ENCODE measurements around the gene SLC25A47. TPM values are rescaled to one million over a fixed set of nuclear protein-coding genes. Genes with fewer than 3 reads are reported as not detected.
"Not testable (repeated sequence)": the region's sequence is repeated elsewhere in the genome, so short reads cannot be mapped to it uniquely, and the experiment has no call there.

SLC25A47 gene
- polyA plus RNA-seq, 1 donor, result 0.37 TPM

GRCh38 chr14:100296729-100297128, 26.4 kb upstream of the SLC25A47 start:
- not testable (repeated sequence) for H3K9me3 ChIP-seq (ENCODE audit: control insufficient read depth, low read depth, low read length); H3K4me1 ChIP-seq (ENCODE audit: control insufficient read depth, insufficient read depth, low read length); H3K36me3 ChIP-seq (ENCODE audit: control insufficient read depth, insufficient read depth, low read length); H3K27me3 ChIP-seq (ENCODE audit: control insufficient read depth, insufficient read depth, low read length); H3K4me3 ChIP-seq (ENCODE audit: low read length); DNase-seq; H3K27ac ChIP-seq (ENCODE audit: low read length)
- 92% methylated on average over 2 of the region's 11 CpGs for WGBS (ENCODE audit: insufficient coverage, low lambda C conversion rate)

GRCh38 chr14:100297320-100298300, 25.5 kb upstream of the SLC25A47 start:
- DNase-seq, result peak in 1 of 2 donors; percentile 37
- peaks cover 2% of the 10 kb centered on the region for H3K9me3 ChIP-seq (ENCODE audit: control insufficient read depth, low read depth, low read length)
- no peak overlapping the region for H3K4me3 ChIP-seq (ENCODE audit: low read length)
- peaks cover 3% of the 10 kb centered on the region for H3K36me3 ChIP-seq (ENCODE audit: control insufficient read depth, insufficient read depth, low read length)
- H3K4me1 ChIP-seq (ENCODE audit: control insufficient read depth, insufficient read depth, low read length), result no peaks in the 10 kb centered on the region
- no peak overlapping the region for H3K27ac ChIP-seq (ENCODE audit: low read length)
- WGBS (ENCODE audit: insufficient coverage, low lambda C conversion rate), result no CpG with 5 or more reads among the region's 30 CpGs
- H3K27me3 ChIP-seq (ENCODE audit: control insufficient read depth, insufficient read depth, low read length), result no peaks in the 10 kb centered on the region

DNA sequence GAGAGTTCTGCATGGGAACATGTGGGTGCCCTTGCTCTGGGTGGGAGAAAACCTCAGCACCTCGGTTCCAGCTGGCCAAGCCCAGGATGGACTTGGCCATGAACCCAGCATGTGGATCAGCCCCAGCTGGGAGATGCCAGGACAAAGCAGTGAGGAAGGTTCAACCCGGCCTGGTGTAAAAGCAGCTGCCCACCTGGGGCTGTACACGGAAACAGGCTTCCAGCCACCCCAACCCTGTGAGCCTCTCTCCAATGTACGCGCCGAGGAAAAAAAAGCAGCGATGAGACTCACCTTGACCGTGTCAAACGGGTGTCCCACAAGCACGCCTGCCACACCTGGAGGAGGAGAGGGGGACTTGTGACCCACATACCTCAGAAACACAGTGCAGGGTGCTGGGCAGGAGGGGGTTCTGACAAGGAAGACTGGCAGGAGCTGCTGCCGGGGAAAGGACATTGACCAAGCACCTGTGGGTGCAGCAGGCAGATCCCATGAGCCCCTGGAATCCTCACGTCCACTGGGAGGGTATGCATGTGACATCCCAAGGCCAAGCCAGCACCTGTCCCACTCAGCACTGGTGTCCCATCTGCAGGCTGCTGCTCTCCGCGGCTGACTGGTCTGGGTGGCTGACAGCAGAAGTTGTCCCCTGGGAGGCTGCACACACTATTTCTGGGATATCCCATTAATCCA, 24.4 kb upstream of the SLC25A47 start:
- Histone ChIP-seq H3K4me1 (ENCODE audit: control insufficient read depth, insufficient read depth, low read length) (no peaks in the 10 kb centered on the region), H3K4me3 (ENCODE audit: low read length) (no peak overlapping the region), H3K27ac (ENCODE audit: low read length) (no peak overlapping the region), H3K36me3 (ENCODE audit: control insufficient read depth, insufficient read depth, low read length) (peaks cover 3% of the 10 kb centered on the region), H3K9me3 (ENCODE audit: control insufficient read depth, low read depth, low read length) (no peaks in the 10 kb centered on the region), H3K27me3 (ENCODE audit: control insufficient read depth, insufficient read depth, low read length) (no peaks in the 10 kb centered on the region)
- no CpG with 5 or more reads among the region's 14 CpGs for WGBS (ENCODE audit: insufficient coverage, low lambda C conversion rate)
- DNase-seq, result no peak

DNA sequence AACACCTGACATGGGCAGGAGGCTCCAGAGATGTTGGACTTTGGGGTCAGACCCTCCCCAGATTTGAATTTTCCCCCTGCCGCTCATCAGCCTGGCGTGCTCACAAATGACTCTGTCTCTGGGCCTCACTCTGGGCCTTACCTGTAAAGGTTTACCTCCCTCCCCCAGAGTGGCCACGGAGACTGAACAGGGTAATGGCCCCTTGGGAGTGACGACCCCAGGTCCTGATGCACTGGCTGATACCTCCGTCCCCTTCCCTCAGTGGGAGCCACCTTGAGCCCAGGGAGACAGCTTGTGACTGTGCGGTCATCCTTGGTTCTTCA, 23.9 kb upstream of the SLC25A47 start:
- H3K9me3 ChIP-seq (ENCODE audit: control insufficient read depth, low read depth, low read length), result no peaks in the 10 kb centered on the region
- no peaks in the 10 kb centered on the region for H3K27me3 ChIP-seq (ENCODE audit: control insufficient read depth, insufficient read depth, low read length)
- no peak overlapping the region for H3K27ac ChIP-seq (ENCODE audit: low read length)
- no peak for DNase-seq
- H3K36me3 ChIP-seq (ENCODE audit: control insufficient read depth, insufficient read depth, low read length), result peaks cover 3% of the 10 kb centered on the region
- no CpG with 5 or more reads among the region's 6 CpGs for WGBS (ENCODE audit: insufficient coverage, low lambda C conversion rate)
- no peak overlapping the region for H3K4me3 ChIP-seq (ENCODE audit: low read length)
- H3K4me1 ChIP-seq (ENCODE audit: control insufficient read depth, insufficient read depth, low read length), result no peaks in the 10 kb centered on the region

DNA sequence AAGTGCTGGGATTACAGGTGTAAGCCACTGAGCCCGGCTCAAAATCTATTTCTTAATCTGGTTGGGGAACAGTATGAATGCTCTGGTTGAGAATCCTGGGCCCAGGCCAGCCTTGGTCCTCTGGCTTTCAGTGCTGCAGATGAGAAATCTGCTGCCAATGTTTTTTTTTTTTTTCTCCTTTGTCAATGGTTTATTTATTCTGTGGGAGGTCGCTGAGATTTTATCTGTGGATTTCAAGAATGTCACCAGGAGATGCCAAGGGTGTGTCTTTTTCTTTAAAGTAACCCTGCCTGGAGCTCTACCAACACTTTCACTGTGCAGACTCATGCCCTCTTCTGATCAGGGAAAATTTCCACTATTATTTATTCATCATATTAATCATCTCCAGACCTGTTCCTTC, 20.5 kb upstream of the SLC25A47 start:
- peaks cover 3% of the 10 kb centered on the region for H3K36me3 ChIP-seq (ENCODE audit: control insufficient read depth, insufficient read depth, low read length)
- DNase-seq, result no peak
- no peaks in the 10 kb centered on the region for H3K9me3 ChIP-seq (ENCODE audit: control insufficient read depth, low read depth, low read length)
- H3K4me3 ChIP-seq (ENCODE audit: low read length), result no peak overlapping the region
- WGBS (ENCODE audit: insufficient coverage, low lambda C conversion rate), result no CpG with 5 or more reads among the region's 2 CpGs
- H3K27me3 ChIP-seq (ENCODE audit: control insufficient read depth, insufficient read depth, low read length), result no peaks in the 10 kb centered on the region
- no peak overlapping the region for H3K27ac ChIP-seq (ENCODE audit: low read length)
- peaks cover 12% of the 10 kb centered on the region for H3K4me1 ChIP-seq (ENCODE audit: control insufficient read depth, insufficient read depth, low read length)

GRCh38 chr14:100303179-100303578, 20.0 kb upstream of the SLC25A47 start:
- no peak for DNase-seq
- Histone ChIP-seq H3K27me3 (ENCODE audit: control insufficient read depth, insufficient read depth, low read length) (no peaks in the 10 kb centered on the region), H3K9me3 (ENCODE audit: control insufficient read depth, low read depth, low read length) (no peaks in the 10 kb centered on the region), H3K36me3 (ENCODE audit: control insufficient read depth, insufficient read depth, low read length) (peaks cover 3% of the 10 kb centered on the region), H3K4me3 (ENCODE audit: low read length) (no peak overlapping the region), H3K27ac (ENCODE audit: low read length) (no peak overlapping the region), H3K4me1 (ENCODE audit: control insufficient read depth, insufficient read depth, low read length) (peaks cover 13% of the 10 kb centered on the region)
- WGBS (ENCODE audit: insufficient coverage, low lambda C conversion rate), result 74% methylated on average over 2 of the region's 8 CpGs

DNA sequence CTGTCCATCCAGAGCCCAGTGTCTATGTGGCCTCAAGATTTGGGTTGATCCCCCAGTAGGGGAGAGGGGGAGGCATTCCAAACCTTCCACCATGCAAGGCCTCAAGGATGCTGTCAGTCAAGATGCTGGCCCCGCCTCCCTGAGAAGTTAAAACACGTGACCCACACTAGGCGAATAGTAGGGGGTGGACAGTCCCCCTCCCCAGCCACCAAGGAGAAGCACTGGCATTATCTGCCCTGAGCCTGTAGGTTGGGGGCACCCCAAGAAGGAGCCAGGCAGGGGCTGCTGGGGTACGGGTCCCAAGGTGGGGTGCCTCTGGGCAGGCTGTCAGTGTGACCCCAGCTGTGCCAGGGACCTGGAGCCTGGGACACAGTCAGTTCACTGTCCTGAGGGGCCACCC, 19.2 kb upstream of the SLC25A47 start:
- Histone ChIP-seq H3K4me3 (ENCODE audit: low read length) (no peak overlapping the region), H3K4me1 (ENCODE audit: control insufficient read depth, insufficient read depth, low read length) (peaks cover 13% of the 10 kb centered on the region), H3K36me3 (ENCODE audit: control insufficient read depth, insufficient read depth, low read length) (no peaks in the 10 kb centered on the region), H3K27me3 (ENCODE audit: control insufficient read depth, insufficient read depth, low read length) (no peaks in the 10 kb centered on the region), H3K9me3 (ENCODE audit: control insufficient read depth, low read depth, low read length) (no peaks in the 10 kb centered on the region), H3K27ac (ENCODE audit: low read length) (no peak overlapping the region)
- no CpG with 5 or more reads among the region's 4 CpGs for WGBS (ENCODE audit: insufficient coverage, low lambda C conversion rate)
- DNase-seq, result no peak

DNA sequence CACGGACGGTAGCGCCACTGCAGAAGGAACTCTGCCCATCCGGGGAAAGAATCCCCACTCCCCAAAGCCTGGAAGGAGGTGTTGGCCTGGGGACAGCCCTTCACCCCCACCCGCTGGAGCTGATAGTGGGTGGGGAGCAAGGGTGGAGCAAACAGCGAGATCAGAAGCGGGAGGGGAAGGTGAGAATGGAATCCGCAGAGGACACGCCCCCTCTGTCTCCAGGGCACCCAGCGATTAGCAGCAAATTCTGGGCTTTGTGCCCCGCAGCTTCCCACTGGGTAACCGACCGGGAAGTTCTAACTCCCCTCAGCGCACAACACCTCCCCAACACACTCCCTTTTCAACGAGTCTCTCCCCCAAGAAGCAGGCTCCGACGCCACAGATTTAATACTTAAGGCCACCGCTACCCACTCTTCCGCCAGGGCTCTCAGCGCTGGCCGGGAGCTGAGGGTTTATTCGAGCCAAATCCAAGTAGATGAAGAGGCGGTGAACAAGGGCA, 18.3 kb upstream of the SLC25A47 start:
- no peaks in the 10 kb centered on the region for H3K36me3 ChIP-seq (ENCODE audit: control insufficient read depth, insufficient read depth, low read length)
- H3K4me3 ChIP-seq (ENCODE audit: low read length), result peak overlapping the region; percentile 61
- H3K9me3 ChIP-seq (ENCODE audit: control insufficient read depth, low read depth, low read length), result no peaks in the 10 kb centered on the region
- WGBS (ENCODE audit: insufficient coverage, low lambda C conversion rate), result no CpG with 5 or more reads among the region's 23 CpGs
- DNase-seq, result peak in 1 of 2 donors; percentile 58
- peaks cover 13% of the 10 kb centered on the region for H3K4me1 ChIP-seq (ENCODE audit: control insufficient read depth, insufficient read depth, low read length)
- H3K27ac ChIP-seq (ENCODE audit: low read length), result no peak overlapping the region
- H3K27me3 ChIP-seq (ENCODE audit: control insufficient read depth, insufficient read depth, low read length), result no peaks in the 10 kb centered on the region

DNA sequence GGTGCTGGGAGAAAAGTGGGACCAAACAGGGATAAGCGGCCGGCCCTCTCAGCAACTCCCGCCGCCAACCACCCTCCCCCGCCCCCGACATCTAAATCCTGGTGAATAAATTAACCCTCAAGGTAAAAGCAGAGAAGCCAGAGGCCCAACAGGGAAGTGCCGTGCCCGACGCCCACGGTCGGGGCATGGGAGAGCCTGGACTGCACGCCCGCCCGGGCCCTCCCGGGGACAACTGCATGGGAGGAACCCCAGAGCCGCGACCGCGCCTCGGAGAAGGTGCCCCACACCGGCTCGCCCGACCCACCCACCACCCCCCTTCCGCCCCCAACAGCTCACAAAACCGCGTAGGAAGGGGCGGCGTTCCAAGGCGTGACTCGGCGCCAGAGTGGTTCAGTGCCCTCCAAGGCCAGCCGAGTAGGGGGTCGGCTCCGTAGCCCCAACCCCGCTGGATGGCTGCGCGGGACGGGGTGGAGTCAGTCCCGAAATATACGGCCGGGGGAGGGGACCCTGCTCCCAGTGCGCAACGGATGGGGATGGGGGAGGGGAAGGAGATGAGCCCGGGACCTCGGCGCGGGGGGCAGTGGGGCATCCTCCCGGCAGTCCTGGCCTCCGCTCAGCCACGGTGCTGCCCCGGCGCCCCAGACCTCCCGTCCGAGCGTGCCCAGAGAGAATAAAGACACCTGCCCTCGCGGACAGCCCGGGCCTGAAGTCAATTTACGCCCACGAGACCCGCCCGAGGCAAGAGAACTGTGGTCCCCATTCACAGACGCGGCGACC, 17.6 kb upstream of the SLC25A47 start:
- no peaks in the 10 kb centered on the region for H3K36me3 ChIP-seq (ENCODE audit: control insufficient read depth, insufficient read depth, low read length)
- no CpG with 5 or more reads among the region's 65 CpGs for WGBS (ENCODE audit: insufficient coverage, low lambda C conversion rate)
- peak overlapping the region; percentile 61 for H3K4me3 ChIP-seq (ENCODE audit: low read length)
- peak in 1 of 2 donors; percentile 41 for DNase-seq
- peaks cover 13% of the 10 kb centered on the region for H3K4me1 ChIP-seq (ENCODE audit: control insufficient read depth, insufficient read depth, low read length)
- H3K9me3 ChIP-seq (ENCODE audit: control insufficient read depth, low read depth, low read length), result no peaks in the 10 kb centered on the region
- H3K27me3 ChIP-seq (ENCODE audit: control insufficient read depth, insufficient read depth, low read length), result no peaks in the 10 kb centered on the region
- no peak overlapping the region for H3K27ac ChIP-seq (ENCODE audit: low read length)

All from large intestine (tissue), 3 donors.